DOHH2 (cell line): Measurements from ENCODE around the gene DRD2.

Source experiments
- EZH2phosphoT487 ChIP-seq: fragments of 200-600 bp; sonication (generic); IDR thresholded peaks from 2 replicates; pipeline ENCODE4 v1.6.1; 2017; ENCODE audit warnings: borderline replicate concordance, mild to moderate bottlenecking, antibody characterized with exemption, low read length, moderate library complexity, mixed read lengths
- TF ChIP-seq, protein P1 (sequence below): fragments of 200-600 bp; sonication (generic); IDR thresholded peaks from one replicate; pipeline ENCODE4 v1.5.1; 2014; ENCODE audit warnings: antibody characterized with exemption, mild to moderate bottlenecking, low read depth, low read length; ENCODE audit not compliant: poor library complexity, severe bottlenecking

DNA sequence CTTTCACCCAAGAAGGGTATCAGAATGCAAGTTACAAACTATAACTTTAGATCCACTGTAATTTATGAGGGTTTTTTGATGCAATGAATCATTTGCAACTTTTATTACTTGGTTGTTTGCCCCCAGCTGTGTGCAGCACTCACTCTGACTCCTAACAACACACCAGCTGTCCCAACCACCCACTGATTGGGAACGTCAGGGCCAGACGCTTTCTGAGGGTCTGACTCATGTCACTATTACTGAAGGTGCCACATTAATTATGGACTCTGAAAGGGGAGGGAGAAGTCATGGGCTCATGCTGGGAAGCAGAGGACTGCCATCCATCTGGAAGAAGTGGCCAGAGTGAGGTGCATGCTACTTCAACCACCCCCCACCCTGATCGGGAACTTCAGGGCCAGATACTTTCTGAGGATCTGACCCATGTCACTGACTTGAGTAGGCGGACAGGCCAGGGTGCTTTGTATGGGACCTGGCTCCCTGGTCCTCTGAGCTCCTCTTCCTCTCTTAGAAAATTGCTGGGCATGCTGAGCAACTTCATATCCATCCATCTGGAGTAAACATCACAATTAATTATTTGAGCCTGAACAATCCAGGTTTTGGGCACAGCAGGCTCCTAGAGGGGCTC lies 44.9 kb upstream of the DRD2 start:
- TF ChIP-seq, protein P1, sequence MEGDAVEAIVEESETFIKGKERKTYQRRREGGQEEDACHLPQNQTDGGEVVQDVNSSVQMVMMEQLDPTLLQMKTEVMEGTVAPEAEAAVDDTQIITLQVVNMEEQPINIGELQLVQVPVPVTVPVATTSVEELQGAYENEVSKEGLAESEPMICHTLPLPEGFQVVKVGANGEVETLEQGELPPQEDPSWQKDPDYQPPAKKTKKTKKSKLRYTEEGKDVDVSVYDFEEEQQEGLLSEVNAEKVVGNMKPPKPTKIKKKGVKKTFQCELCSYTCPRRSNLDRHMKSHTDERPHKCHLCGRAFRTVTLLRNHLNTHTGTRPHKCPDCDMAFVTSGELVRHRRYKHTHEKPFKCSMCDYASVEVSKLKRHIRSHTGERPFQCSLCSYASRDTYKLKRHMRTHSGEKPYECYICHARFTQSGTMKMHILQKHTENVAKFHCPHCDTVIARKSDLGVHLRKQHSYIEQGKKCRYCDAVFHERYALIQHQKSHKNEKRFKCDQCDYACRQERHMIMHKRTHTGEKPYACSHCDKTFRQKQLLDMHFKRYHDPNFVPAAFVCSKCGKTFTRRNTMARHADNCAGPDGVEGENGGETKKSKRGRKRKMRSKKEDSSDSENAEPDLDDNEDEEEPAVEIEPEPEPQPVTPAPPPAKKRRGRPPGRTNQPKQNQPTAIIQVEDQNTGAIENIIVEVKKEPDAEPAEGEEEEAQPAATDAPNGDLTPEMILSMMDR: no peak
- no peak for TF ChIP-seq EZH2phosphoT487
